HG03460 (cell line): Measurements from ENCODE around the gene DOLPP1.

Experiments
- ATAC-seq: cut with Tn5 transposase; IDR thresholded peaks from one replicate; pipeline ENCODE4 v1.9.1; 2021; ENCODE audit not compliant: unreplicated experiment

DOLPP1 gene

DNA sequence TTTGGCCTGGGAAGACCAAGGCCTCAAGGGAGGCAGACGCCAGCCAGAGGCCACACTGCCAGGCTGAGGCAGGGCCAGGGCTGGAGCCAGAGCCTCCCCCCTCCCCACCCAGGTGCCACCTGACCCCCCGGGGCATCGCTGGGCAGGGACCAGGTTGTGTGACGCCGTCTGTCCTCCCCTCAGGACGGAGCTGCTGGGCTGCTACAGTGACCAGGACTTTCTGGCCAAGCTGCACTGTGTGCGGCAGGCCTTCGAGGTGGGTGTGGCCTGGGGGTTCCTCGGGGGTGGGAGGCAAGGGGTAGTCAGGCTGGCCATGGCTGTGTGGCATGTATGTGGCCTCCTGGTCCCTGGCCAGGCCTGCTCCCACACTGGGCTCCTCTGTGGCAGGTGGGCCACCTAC, 17.9 kb upstream of the DOLPP1 start:
- no peak for ATAC-seq

DNA sequence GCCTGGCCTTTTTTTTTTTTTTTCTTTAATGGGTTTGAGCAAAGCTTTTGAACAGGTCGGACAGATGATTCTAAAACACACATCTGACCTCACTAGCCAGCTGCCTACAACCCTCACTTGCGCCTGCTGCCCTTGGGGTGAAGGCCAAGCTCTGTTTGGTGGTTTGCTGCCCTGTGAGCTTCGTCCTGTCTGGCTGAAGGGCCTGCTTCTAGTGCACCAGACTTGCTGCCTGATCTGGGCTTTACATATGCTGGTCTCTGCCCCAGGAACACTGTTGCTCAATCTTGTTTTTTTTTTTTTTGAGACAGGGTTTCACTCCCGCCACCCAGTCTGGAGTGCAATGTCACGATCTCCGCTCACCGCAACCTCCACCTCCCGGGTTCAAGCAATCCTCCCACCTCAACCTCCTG, 16.4 kb upstream of the DOLPP1 start:
- no peak for ATAC-seq

DNA sequence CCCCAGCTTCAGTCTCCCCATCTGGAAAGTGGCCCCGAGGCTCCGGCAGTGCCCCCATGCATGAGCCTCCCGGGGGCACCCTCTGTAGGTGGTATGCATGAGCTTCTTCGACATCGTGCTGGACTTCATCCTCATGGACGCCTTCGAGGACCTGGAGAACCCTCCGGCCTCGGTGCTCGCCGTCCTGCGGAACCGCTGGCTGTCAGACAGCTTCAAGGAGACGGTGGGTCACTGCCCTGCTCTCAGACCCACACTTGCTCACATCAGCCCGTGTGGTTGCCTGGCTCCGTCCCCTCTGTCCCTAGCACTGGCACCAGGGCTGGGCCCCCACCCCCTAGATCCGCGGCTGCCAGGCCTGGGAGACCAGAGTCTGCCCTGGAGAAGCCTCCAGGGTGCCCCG, 12.8 kb upstream of the DOLPP1 start:
- no peak for ATAC-seq

DNA sequence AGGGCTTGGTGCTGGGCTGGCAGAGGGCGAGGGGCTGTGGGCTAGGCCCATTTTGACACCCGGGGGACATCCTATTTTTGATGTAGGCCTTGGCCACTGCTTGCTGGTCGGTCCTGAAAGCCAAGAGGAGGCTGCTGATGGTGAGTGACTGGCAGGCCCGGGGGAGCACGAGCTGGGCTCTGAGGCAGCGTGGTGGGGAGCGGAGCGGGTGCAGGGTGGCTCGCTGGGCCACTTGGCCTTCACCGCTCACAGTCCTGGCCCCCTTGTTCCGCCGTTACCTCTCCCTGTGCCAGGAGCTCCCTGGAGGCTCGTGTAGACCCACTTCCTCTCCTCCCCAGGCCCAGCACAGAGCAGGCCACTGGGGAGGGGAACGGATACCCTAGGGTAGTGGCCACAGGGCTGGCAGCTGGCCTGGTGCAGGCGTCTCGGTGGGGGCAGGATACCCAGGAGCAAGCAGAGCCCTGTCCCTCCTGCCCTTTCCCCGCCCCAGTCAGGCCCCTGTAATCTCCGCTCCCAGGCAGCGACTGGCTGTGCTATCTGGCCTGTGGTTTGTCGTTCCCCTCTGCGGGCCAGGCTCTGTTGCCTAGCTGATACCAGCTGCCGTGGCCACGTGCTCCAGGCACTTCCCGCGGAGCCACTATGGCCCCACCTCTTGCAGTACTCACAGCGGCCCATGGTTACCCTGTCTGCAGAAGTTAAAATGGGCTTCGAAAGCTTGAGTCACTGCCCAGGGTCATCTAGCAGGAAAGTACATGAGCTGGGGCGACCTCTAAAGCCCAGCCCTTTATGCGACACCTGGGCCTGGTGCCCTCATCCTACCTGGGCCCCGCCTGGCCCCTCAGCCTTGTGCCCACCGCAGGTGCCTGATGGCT, 11.7 kb upstream of the DOLPP1 start:
- peak; percentile 77 for ATAC-seq

DNA sequence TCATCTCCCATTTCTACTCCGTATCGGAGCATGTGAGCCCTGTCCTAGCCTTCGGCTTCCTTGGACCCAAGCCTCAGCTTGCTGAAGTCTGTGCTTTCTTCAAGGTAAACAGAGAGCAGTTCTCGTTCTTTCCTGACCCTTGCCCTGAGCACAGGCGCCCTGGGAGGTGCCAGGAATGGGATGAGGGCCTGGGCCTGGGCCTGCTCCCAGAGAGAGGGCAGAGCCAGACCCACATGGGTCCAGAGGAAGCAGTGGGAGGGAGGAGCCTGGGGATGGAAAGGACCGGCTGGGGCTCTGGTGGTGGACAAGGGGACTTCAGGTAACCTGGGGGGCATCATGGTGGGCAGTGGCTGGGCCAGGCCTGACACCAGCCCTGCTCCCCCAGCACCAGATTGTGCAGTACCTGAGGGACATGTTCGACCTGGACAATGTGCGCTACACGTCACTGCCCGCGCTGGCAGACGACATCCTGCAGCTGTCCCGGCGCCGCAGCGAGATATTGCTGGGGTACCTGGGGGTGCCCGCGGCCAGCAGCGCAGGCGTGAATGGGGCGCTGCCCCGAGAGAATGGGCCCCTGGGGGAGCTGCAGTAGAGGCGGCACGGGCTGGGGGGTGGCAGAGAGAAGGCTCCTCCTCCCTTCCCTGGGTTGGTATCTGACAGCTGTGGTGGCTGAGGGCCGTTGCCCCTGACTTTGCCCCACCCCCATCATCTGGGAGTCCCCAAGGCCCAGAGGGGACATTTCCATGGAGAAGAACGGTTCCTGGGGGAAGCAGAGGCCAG, 10.9 kb upstream of the DOLPP1 start:
- no peak for ATAC-seq

DNA sequence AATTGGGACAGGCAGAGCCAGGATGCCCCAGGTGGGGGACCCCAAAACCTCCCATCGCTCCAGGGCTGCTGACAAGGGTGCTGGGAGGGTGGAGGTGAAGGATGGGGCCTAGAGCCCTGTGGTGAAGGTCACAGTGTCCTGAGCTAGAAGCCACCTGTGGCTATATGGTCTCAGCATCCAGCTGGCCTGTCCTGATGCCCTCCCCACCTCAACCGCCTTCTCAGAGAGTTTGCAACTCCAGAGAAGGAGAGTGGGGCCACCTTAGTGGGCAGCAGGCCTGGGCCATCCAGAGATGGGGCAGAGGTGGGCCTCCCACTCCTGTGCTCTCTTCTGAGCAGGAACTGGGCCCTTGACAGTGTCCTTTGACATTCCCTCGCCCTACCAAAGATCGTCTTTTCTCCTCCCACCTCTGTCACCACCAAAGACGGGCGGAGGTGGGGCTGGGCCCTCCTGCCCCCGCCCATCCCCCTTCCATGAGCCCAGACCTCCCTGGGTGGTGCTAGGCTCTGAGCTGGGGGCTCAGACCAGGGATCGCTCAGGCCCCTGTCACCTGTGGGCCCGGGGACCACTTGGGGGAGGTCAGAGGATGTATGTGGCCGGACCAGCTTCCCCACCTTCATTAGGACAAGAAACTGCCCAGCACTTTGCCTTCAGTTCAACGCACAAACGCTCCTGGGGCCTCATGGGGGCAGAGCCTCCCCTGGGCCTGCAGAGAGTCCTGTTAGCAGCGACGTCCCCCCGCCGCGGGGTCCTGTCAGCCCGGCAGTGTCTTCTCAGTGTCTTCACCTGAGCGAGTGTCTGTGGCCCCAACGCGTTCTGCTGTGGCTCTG, 10.0 kb upstream of the DOLPP1 start:
- ATAC-seq, result no peak

DNA sequence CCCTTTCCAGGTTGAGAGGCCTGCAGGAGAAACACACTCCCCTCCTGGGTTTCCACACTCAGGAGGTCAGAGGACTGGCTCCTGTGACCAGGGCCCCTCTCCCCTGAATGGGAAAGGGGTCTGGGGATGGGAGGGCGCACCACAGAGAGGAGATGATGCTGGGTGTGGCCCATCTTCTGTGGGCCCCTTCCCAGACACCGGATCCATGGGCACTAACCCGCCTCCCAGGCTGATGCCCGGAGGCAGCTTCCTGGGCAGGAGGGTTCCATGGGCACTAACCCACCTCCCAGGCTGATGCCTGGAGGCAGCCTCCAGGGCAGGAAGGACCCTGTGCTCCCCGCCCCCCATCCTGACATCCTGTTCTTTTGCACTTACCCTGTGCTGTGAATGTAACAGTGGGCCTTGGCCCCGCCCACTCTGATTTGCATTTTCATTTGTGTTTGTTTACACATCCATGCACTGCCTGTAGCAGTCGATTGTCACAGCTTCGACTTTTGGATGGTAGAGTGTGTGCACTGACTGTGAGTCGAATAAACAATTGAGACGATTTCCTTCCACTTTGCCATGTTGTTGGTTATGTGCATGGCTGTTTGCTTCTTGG, 9.3 kb upstream of the DOLPP1 start:
- no peak for ATAC-seq

DNA sequence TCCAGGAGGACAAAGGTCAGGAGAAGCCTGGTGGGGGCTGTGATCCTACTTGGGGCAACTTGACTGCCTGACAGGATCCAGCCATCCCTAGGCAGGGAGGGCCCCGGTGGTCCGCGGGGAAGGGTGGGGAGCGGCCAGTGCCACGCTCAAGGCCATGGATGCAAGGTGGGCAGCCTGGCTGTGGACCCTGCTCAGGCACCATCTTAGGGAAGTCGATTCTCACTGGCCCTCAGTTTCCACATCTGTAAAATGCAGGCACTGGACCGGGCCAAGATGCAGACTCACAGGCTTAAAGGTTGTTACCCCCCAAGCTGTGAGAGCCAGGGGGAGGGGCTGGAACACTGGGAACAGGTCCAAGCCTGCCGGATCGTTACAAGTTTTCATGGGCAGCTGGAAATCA, 8.7 kb upstream of the DOLPP1 start:
- no peak for ATAC-seq

DNA sequence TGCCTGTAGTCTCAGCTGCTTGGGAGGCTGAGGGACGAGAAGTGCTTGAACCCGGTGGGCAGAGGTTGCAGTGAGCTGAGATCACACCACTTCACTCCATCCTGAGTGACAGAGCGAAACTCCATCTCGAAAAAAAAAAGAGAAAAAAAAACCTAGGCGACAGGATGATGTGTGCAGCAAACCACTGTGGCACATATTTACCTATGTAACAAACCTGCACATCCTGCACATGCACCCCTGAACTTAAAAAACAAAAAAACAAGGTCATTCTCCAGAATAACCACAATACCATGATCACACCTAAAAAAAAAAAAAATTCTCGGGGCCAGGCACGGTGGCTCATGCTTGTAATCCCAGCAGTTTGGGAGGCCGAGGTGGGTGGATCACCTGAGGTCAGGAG, 7.5 kb upstream of the DOLPP1 start:
- no peak for ATAC-seq

DNA sequence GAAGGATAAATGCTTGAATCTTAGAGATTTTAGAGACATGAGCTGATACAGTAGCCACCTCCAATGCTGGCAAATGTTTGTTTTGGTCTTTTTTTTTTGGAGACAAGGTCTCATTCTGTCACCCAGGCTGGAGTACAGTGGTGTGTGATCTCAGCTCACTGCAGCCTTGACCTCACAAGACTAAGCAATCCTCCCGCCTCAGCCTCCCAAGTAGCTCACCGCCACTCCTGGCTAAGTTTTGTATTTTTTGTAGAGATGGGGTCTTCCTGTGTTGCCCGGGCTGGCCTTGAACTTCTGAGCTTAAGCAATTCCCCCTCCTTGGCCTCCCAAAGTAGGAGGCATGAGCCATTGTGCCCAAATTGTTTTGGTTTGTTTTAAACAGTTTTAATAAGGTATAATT, 6.8 kb upstream of the DOLPP1 start:
- no peak for ATAC-seq

DNA sequence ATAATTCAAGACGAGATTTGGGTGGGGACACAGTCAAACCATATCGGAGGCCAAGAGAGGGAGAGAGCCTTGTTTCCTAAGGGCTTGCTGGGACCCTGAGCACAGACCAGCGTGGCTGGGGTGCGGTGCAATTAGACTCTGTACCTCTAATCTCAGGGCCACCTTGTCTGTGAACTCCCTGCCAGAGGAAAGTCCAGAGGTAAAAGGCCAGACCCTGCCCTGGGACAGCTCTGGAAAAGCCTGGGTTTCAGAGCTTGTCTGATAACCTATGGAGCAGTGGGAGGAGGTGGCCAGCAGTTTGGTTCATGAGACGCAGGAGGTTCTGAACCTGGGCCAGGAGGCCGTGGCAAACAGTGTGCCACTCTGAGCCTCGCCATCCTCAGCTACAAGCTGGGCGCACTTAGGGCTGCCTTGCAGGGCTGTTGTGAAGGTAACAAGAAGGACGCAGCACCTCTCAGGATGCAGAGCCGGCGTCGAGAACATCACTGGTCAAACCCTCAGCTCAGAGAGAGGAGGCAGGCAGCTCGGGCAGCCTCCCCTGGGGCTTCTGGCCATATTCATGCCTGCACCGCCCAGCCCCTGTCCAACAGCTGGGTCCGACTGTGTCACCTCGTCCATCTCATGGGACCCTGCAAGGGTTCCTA, 4.8 kb upstream of the DOLPP1 start:
- ATAC-seq, result no peak

DNA sequence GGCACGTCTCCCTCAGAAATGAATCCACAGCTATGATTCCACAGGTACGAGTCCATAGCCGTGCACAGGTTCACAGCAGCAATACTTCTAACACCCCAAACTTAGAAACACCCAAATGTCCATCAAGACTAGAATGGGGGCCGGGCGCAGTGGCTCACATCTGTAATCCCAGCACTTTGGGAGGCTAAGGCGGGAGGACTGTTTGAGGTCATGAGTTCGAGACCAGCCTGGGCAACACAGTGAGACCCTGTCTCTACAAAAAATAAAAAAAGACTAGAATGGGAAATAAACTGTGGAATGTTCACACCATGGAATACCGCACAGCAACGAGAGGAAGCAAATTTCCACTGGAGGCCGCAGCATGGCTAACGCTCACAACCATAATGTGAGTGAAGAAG, 4.3 kb upstream of the DOLPP1 start:
- no peak for ATAC-seq

DNA sequence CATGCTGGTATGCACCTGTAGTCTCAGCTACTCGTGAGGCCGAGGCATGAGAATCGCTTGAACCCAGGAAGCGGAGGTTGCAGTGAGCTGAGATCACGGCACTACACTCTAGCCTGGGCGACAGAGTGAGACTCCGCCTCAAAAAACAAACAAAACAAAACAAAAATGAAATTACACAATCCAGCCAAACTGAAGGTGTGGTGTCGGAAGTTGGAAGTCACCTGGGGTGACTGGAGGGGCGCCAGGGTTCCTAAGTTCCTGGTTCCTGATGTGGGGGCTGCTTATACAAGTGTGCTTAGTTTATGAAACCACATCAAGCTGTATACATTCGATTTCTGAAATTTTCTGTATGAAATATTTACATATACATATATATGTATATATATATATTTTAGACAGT, 3.7 kb upstream of the DOLPP1 start:
- no peak for ATAC-seq

DNA sequence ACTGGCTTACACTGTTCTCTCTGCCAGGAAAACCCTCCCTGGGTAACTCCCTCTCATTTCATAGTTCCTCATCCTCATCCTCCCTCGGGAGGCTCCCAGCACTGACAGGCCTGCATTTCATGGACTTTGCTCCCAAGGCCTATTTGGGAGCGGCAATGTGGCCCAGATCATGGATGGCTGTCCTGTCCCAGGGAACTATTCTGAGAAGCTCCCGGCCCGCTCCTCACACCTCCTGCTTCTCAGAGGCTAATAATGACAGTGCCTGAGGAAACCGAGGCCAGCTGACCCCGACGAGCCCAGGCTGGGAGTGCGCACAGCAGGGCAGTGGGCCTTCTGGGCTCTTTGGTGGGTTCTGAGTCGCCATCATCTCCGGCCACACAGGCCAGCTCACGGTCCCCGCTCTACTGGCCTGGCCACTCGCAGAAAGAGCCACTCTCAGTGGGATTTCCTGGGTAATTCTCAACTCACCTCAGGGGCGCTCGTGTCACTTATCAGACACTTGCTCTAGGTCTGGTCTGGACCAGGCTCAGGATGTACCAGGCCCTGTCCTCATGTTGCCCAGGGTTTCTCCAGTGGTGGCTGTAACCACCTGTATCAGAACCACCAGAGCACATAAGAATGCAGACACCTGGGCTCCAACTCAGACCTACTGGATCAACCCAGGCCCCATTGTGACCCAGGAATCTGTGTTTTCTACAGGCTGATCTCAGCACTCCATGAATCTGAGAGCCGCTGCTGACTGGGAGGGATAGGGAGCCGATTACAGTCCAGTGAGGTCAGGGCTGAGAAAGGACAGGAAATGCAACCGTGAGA, 2.0 kb upstream of the DOLPP1 start:
- no peak for ATAC-seq

DNA sequence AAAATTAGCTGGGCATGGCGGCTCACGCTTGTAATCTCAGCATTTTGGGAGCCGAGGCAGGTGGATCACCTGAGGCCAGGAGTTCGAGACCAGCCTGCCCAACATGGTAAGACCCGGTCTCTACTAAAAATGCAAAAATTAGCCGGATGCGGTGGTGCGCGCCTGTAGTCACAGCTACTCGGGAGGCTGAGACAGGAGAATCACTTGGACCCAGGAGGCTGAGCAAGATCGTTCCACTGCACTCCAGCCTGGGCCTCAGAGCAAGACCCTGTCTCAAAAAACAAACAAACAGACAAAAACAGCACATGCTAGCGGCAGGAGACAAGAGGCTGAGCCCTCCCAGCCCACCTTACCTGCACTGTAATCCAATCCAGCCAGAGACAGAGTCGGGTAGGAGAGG, 1.1 kb upstream of the DOLPP1 start:
- ATAC-seq, result no peak

DNA sequence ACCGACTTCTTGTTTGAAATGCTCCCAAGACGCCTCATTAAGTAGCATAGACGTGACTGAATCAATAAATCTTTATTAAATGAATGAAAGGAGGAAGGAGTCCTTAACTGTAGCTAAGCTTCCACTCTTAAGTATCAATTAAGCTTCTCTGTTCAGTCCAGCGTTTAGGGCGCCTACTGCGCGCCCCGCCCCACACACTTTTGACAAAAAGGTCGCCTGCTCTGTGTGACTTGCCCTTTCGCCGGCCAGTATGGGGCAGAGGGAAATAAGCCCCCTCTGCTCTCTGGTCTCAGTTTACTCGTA, 662 bp upstream of the DOLPP1 start:
- no peak for ATAC-seq

DNA sequence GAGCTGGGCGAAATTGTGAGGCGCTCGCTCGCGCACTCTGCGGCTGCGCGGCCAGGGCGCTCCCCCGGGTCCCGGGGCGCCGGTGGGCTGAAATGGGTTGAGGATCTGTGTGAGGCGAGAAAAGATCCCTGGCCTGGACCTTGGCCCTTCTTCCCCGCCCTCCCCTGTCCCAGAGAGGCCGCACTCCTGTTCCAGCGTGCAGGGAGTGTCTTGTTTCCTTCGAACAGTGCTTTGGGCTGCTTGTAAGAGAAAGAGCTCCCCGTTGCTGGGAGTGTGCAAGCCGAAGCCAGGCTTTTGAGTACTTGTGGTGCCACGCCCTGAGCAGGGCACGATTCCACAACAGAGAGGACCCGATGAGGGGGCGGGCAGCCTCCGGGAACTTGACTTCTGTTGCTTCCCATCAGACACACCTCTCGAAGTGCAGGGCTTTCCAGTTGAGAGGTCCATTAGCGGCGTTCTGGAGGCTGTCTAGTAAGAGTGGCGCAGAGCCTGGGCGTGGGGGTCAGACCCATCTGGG, 535 bp downstream of the DOLPP1 start:
- ATAC-seq, result no peak

DNA sequence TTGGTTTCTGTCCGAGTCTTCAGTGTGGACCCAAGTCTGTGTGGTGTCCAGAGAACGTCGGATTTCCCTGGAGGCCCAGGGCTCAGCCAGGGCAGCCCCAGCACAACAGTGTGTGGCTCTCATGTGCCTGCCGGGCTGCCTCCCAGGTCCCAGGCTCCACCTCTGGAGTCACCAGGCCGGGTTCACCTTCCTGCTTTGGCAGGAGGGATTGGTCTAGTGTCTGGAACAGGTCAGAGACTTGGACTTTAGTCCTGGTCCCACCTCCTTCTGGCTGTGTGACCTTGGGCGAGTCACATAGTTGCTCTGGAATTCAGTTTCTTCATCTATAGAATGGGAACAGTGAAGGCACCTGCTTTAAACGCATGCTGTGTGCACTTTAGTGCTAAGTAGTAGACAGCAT, 3.2 kb downstream of the DOLPP1 start:
- ATAC-seq, result no peak

DNA sequence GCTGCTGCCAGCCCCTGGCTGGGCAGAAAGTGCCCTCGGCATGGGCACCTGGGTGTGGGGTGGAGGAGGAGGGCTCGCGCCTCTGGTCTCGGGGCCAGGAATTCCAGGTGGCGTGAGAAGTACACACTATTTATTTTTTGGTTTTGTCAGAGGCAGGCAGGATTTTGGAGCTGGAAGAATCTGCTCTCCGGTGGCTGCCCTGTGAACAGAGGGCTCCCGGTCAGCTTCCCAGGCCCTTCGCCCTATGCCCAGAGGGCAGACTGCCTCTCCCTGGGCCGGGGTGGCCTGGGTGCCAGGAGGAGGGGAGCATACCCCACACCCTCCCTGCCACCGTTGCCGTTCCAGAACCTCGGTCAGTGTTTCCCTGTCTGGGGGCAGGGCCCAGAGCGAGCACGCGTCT, 8.3 kb downstream of the DOLPP1 start:
- ATAC-seq, result no peak
